HUES6 (cell line): ENCODE data around the gene MTFR2.

Source experiments
- H3K27ac ChIP-seq: 2 replicates; pipeline ENCODE4 v1.7.0; 2013; ENCODE audit warnings: low read depth, mild to moderate bottlenecking, low read length, inconsistent platforms
- H3K27me3 ChIP-seq: 2 replicates; pipeline ENCODE4 v1.6.1; 2013; ENCODE audit warnings: low read length; ENCODE audit not compliant: control insufficient read depth, insufficient read depth
- H3K36me3 ChIP-seq: 2 replicates; pipeline ENCODE4 v1.6.1; 2013; ENCODE audit warnings: low read length; ENCODE audit not compliant: control insufficient read depth, insufficient read depth
- H3K4me1 ChIP-seq: 2 replicates; pipeline ENCODE4 v1.6.1; 2013; ENCODE audit warnings: low read length; ENCODE audit not compliant: control insufficient read depth, insufficient read depth
- H3K4me3 ChIP-seq: 2 replicates; pipeline ENCODE4 v1.5.1; 2013; ENCODE audit warnings: low read depth, low read length
- H3K9ac ChIP-seq: one replicate; pipeline ENCODE4 v1.6.1; 2013; ENCODE audit warnings: mild to moderate bottlenecking, low read length
- H3K9me3 ChIP-seq: 2 replicates; pipeline ENCODE4 v1.6.1; 2013; ENCODE audit warnings: low read depth, low read length; ENCODE audit not compliant: control insufficient read depth, insufficient read depth

MTFR2 gene

DNA sequence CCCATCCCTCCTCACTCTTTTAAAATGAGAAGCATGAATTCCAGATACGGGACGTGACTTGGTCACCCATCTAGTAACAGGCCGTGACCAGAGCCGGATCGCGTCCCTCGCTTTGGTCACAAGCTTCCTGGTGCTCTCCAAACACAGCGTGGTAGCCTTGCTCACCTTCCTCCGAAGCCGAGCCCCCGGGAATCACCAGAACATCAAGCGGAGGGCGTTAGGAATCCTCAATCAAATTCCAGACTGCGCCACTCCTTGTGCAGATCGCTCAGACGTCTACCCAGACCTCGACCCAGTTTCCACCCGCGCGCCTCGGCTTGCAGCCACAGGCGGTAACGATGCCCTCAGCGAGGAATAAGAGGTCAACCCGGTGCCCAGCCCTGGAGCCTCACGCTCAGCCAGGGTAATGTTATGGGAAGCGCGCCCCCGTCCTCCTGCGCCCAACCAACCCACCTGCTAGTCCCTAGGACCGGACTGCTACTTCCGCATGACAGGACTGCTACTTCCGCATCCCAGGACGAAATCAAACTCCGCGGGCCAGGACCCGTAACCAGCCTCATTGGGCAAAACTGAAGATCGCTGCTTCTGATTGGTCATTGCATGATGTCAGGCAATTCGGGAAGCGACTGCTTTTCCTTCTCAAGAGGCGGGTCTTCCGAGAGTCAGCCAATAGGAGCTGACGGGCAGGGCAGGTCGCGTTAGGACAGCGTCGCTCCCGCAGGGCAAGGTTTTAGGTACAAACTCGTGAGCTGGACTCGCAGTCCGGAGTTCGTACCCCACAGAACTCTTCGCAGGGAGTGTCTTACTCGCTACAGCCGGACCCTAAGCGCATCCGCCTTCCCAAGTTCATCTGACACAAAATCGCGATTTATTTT lies at the start of gene MTFR2:
MTFR2 (minus strand) TSS at position 501 of the 875 bp plus-strand sequence. CDS start 1,212 bp downstream, outside the sequence.
- H3K27ac ChIP-seq, result no peak within 1 kb of the TSS

DNA sequence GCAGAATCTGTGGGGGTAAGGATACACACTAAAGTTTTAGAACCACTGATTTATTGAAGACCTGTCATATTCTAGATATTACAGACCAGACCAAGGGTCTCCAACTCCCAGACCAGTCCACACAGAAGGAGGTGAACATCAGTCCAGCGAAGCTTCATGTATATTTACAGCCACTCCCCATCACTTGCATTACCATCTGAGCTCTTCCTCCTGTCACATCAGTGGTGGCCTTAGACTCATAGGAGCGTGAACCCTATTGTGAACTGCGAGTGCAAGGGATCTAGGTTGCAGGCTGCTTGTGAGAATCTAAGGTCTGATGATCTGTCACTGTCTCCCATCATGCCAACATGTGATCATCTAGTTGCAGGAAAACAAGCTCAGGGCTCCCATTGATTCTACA lies 44.5 kb upstream of the MTFR2 start:
- no peaks in the 10 kb centered on the region for H3K27me3 ChIP-seq
- no peak overlapping the region for H3K9ac ChIP-seq
- no peaks in the 10 kb centered on the region for H3K36me3 ChIP-seq
- H3K4me3 ChIP-seq, result no peak overlapping the region
- H3K4me1 ChIP-seq, result 0 out of 2 replicates have a peak, but pooled peaks cover 9% of the 10 kb centered on the region
- no peaks in the 10 kb centered on the region for H3K9me3 ChIP-seq
- H3K27ac ChIP-seq, result no peak overlapping the region

More for the DNA sequence above, at the start of gene MTFR2:
- H3K36me3 ChIP-seq, result no peaks in the 10 kb centered on the region
- no peaks in the 10 kb centered on the region for H3K4me1 ChIP-seq
- H3K9me3 ChIP-seq, result no peaks in the 10 kb centered on the region
- H3K9ac ChIP-seq, result peak within 1 kb of the TSS; percentile 85
- peak within 1 kb of the TSS; percentile 89 for H3K4me3 ChIP-seq
- H3K27me3 ChIP-seq, result no peaks in the 10 kb centered on the region

DNA sequence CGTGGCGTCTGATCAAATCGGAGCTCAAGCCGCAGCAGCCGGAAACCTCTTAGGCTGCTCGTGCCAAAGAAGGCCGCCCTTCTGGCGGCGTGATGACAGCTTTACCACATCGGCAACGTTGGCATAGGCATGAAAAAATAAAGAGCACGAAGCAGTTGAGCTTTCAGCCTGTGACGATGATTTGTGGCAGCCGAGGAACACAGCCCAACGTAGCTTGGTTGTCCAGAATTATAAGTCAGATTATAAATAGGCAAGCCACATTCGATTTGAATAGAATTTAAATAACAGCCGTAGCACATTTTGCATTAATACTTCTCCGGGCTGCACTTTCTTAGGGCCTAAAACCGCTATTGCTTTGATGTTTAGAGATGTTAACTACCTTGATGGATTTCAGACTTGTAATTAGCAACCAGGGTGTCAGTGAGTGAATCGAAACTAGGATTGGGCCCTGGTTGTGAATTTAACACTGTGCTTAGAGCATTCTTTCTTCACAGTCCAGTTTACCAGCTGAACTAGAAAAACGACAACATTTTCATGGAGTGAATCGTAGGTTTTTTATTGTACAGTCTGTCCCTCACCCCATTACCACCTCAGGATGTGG lies 40.4 kb upstream of the MTFR2 start:
- Histone ChIP-seq H3K4me3 (peak overlapping the region; percentile 92), H3K9me3 (no peaks in the 10 kb centered on the region), H3K36me3 (0 out of 2 replicates have a peak, but pooled peaks cover 4% of the 10 kb centered on the region), H3K27me3 (no peaks in the 10 kb centered on the region), H3K27ac (peak overlapping the region; percentile 87), H3K4me1 (0 out of 2 replicates have a peak, but pooled peaks cover 9% of the 10 kb centered on the region), H3K9ac (peak overlapping the region; percentile 99)

DNA sequence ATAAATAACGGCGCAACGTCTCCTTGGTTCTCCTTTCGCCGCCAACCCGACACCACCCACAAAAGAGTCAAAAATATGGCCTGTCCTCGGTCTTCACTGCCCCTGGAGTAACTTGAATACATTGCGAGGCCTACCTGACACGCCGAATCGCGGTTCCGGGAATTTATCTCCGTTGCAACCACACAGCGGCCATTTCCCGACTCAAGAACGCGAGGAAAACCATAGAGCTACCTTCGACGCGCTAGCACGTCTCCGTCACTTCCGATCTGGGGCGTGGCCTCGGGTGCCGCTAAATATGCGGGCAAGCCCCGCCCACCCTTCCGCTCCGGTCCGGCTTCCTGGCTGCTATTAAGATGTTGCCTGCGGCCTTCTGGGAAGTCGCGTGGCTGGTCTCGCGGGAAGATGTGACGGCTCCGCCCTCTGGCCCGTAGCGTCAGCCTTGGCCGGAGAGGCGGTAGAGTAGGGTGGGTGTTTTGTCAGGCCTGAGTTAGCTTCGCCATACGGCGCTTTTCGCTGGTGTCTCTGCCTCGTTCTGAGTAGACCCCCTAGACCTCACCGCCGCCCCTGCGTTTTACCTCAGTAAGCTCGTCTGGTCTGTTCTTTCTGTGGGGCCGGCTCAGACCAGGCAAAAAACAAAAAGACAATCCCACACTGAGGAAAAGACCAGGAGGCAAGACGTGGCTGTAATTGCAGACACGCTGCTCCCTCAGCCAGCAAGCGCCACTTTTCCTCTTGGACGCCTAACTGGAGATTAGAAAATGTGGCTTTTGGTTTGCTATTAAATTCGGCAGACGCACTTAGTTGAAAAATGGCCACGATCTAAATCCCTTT lies 39.7 kb upstream of the MTFR2 start, which contains the start of gene BCLAF1:
BCLAF1 (minus strand) TSS at position 268 of the 831 bp plus-strand sequence. CDS start 9,980 bp downstream, outside the sequence.
- peak within 1 kb of the TSS; percentile 92 for H3K4me3 ChIP-seq
- H3K36me3 ChIP-seq, result 0 out of 2 replicates have a peak, but pooled peaks cover 4% of the 10 kb centered on the region
- no peaks in the 10 kb centered on the region for H3K27me3 ChIP-seq
- peaks cover 14% of the 10 kb centered on the region for H3K4me1 ChIP-seq
- peak within 1 kb of the TSS; percentile 99 for H3K9ac ChIP-seq
- no peaks in the 10 kb centered on the region for H3K9me3 ChIP-seq
- H3K27ac ChIP-seq, result peak within 1 kb of the TSS; percentile 99

- Histone ChIP-seq H3K36me3 (0 out of 2 replicates have a peak, but pooled peaks cover 4% of the 10 kb centered on the region), H3K4me3 (peak overlapping the region; percentile 92), H3K9ac (peak overlapping the region; percentile 99), H3K4me1 (peaks cover 19% of the 10 kb centered on the region), H3K27ac (peak overlapping the region; percentile 99), H3K9me3 (no peaks in the 10 kb centered on the region), H3K27me3 (no peaks in the 10 kb centered on the region)
These were observed 39.1 kb upstream of the MTFR2 start for GRCh38 chr6:136289327-136289578.

GRCh38 chr6:136288566-136289326 lies 38.6 kb upstream of the MTFR2 start:
- Histone ChIP-seq H3K9me3 (no peaks in the 10 kb centered on the region), H3K4me1 (peaks cover 21% of the 10 kb centered on the region), H3K27me3 (no peaks in the 10 kb centered on the region), H3K36me3 (0 out of 2 replicates have a peak, but pooled peaks cover 4% of the 10 kb centered on the region), H3K9ac (peak overlapping the region; percentile 99), H3K27ac (peak overlapping the region; percentile 99), H3K4me3 (peak overlapping the region; percentile 92)

- Histone ChIP-seq H3K36me3 (peaks cover 34% of the 10 kb centered on the region), H3K4me1 (peaks cover 16% of the 10 kb centered on the region), H3K4me3 (peak overlapping the region; percentile 40), H3K27me3 (no peaks in the 10 kb centered on the region), H3K9ac (no peak overlapping the region), H3K9me3 (no peaks in the 10 kb centered on the region), H3K27ac (no peak overlapping the region; the same call in 1 of the 2 replicates)
These were observed 34.8 kb upstream of the MTFR2 start for GRCh38 chr6:136284909-136285308.

GRCh38 chr6:136282906-136283305 lies 32.8 kb upstream of the MTFR2 start:
- H3K27me3 ChIP-seq, result no peaks in the 10 kb centered on the region
- no peak overlapping the region for H3K9ac ChIP-seq
- H3K36me3 ChIP-seq, result peaks cover 49% of the 10 kb centered on the region
- no peak overlapping the region for H3K4me3 ChIP-seq
- H3K9me3 ChIP-seq, result no peaks in the 10 kb centered on the region
- no peak overlapping the region for H3K27ac ChIP-seq
- H3K4me1 ChIP-seq, result peaks cover 16% of the 10 kb centered on the region

GRCh38 chr6:136280032-136280609 lies 30.0 kb upstream of the MTFR2 start:
- H3K36me3 ChIP-seq, result peaks cover 71% of the 10 kb centered on the region
- no peak overlapping the region for H3K4me3 ChIP-seq
- no peak overlapping the region for H3K9ac ChIP-seq
- no peaks in the 10 kb centered on the region for H3K9me3 ChIP-seq
- peaks cover 13% of the 10 kb centered on the region for H3K4me1 ChIP-seq
- H3K27ac ChIP-seq, result no peak overlapping the region
- no peaks in the 10 kb centered on the region for H3K27me3 ChIP-seq

DNA sequence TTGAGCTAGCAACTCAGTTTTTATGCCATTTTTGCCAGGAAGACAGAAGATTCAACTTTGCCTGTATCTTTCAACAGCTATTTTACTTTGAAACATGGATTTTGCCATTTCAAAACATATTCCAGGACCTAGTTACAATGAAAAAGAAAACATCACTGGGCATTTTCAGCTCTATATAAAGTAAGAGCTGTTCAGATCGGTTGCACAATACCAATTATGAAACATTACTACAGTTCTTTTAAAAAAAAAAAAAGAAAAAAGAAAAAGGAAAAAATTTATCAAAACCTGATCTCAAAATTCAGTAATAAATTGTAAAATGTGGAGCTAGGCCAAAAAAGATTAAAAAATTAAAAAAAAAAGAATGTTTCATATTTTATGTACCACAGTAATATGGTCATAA lies 24.0 kb upstream of the MTFR2 start:
- Histone ChIP-seq H3K4me3 (no peak overlapping the region), H3K36me3 (peaks cover 92% of the 10 kb centered on the region), H3K27ac (no peak overlapping the region), H3K27me3 (no peaks in the 10 kb centered on the region), H3K9ac (no peak overlapping the region), H3K4me1 (no peaks in the 10 kb centered on the region), H3K9me3 (no peaks in the 10 kb centered on the region)
